Endometrial microvascular endothelial cells (primary cell): ENCODE results near the gene TWIST1. TPM values are rescaled to one million over a fixed set of nuclear protein-coding genes. Genes with fewer than 3 reads are reported as not detected.

Source experiments
- in situ Hi-C: cut with HindIII; loops from 2 replicates; pipeline ENCODE4 v1.10.0; 2017; ENCODE audit warnings: low sequenced_read_pairs, low pct_unique_long_range_greater_than_20kb; ENCODE audit errors: inconsistent ontology term
- total RNA-seq: library from RNA; depleted of rRNA; stranded (reverse); fragments of >200 nt; gene quantifications from one replicate; pipeline ENCODE4 v1.2.3, GENCODE V29; 2015; ENCODE audit errors: inconsistent ontology term

Gene TWIST1
- not detected for total RNA-seq

GRCh38 chr7:19117091-19117869 lies at the start of gene TWIST1:
TSS of gene TWIST1 (minus strand) at chr7:19117636. CDS start at chr7:19117321, 315 bp downstream.
- in situ Hi-C loops: no loop called here

GRCh38 chr7:19161671-19162070 lies 44.2 kb upstream of the TWIST1 start:
- in situ Hi-C loops: no loop called here

GRCh38 chr7:19146699-19147098 lies 29.3 kb upstream of the TWIST1 start:
- in situ Hi-C loops: no loop called here

- in situ Hi-C loops: no loop called here
Measured at GRCh38 chr7:19145434-19146115, 28.1 kb upstream of the TWIST1 start.

- in situ Hi-C loops: no loop called here
Measured at GRCh38 chr7:19144661-19145433, 27.4 kb upstream of the TWIST1 start, which contains the start of gene FERD3L. TSS of gene FERD3L (minus strand) at chr7:19145421. CDS start at chr7:19145362, 59 bp downstream.

- in situ Hi-C loops: no loop called here
Measured at GRCh38 chr7:19143881-19144574, 26.6 kb upstream of the TWIST1 start.

GRCh38 chr7:19139706-19140327 lies 22.4 kb upstream of the TWIST1 start:
- in situ Hi-C loops: no loop called here

GRCh38 chr7:19133886-19134285 lies 16.4 kb upstream of the TWIST1 start:
- in situ Hi-C loops: no loop called here

GRCh38 chr7:19133390-19133789 lies 16.0 kb upstream of the TWIST1 start:
- in situ Hi-C loops: no loop called here

- in situ Hi-C loops: no loop called here
Measured at GRCh38 chr7:19128856-19129255, 11.4 kb upstream of the TWIST1 start.

- in situ Hi-C loops: no loop called here
Measured at GRCh38 chr7:19121977-19122588, 4.6 kb upstream of the TWIST1 start.

- in situ Hi-C loops: no loop called here
Measured at GRCh38 chr7:19119870-19120486, 2.5 kb upstream of the TWIST1 start.

GRCh38 chr7:19119372-19119771 lies 1.9 kb upstream of the TWIST1 start:
- in situ Hi-C loops: no loop called here

GRCh38 chr7:19118636-19119371 lies 1.4 kb upstream of the TWIST1 start:
- in situ Hi-C loops: no loop called here

GRCh38 chr7:19117870-19118608 lies 603 bp upstream of the TWIST1 start:
- in situ Hi-C loops: no loop called here
